Panc1 (cell line): ENCODE results near the gene FBN1. TPM values are rescaled to one million over a fixed set of nuclear protein-coding genes. Genes with fewer than 3 reads are reported as not detected.

ENCODE experiments used
- ATAC-seq: fragments of 200-7000 bp; cut with Tn5 transposase; 2 replicates; pipeline ENCODE4 v1.9.1; 2020; ENCODE audit warnings: mild to moderate bottlenecking, moderate library complexity
- BruUV-seq: library from RNA; stranded (reverse); fragments of 400-500 nt; replicated peaks from 2 replicates; lab custom pipeline; 2021; lab: Mats Ljungman, UMichigan
- CTCF ChIA-PET: fragments of 300-600 bp; sonication (Branson Sonifier 250); formaldehyde crosslinking; loops from one replicate; lab custom pipeline; 2022; ENCODE audit warnings: antibody characterized with exemption; lab: Charles Lee
- POLR2A ChIA-PET: fragments of 300-600 bp; sonication (Branson Sonifier 250); formaldehyde crosslinking; loops from one replicate; lab custom pipeline; 2022; ENCODE audit warnings: antibody characterized with exemption; lab: Charles Lee
- DNase-seq: peaks from one replicate; pipeline ENCODE4 v3.0.0-alpha.2; 2010; ENCODE audit warnings: low read depth, low spot score
- H3K27ac ChIP-seq: 2 replicates; pipeline ENCODE4 v1.5.1; 2011; ENCODE audit warnings: mild to moderate bottlenecking, low read length, inconsistent platforms
- H3K27me3 ChIP-seq: fragments of 200-500 bp; sonication (Bioruptor generic); 2 replicates; pipeline ENCODE4 v1.6.0; 2014; ENCODE audit warnings: low read length, inconsistent platforms; ENCODE audit not compliant: control insufficient read depth, insufficient read depth
- H3K36me3 ChIP-seq: fragments of 200-500 bp; sonication (Bioruptor generic); 2 replicates; pipeline ENCODE4 v1.5.1; 2014; ENCODE audit warnings: inconsistent platforms, mild to moderate bottlenecking, low read length, moderate library complexity; ENCODE audit not compliant: control insufficient read depth, insufficient read depth
- H3K4me1 ChIP-seq: 2 replicates; pipeline ENCODE4 v1.5.1; 2011; ENCODE audit warnings: inconsistent platforms, mild to moderate bottlenecking, low read length, moderate library complexity; ENCODE audit not compliant: control insufficient read depth, insufficient read depth
- H3K4me3 ChIP-seq, 2 experiments: 2 replicates each; pipeline ENCODE4 v1.5.1; 2011 to 2012; ENCODE audit warnings: low read depth in 2 of 2, low read length in 2 of 2, mild to moderate bottlenecking in 2 of 2, inconsistent platforms in 1 of 2, moderate library complexity in 1 of 2
- H3K9me3 ChIP-seq: fragments of 200-500 bp; sonication (Bioruptor generic); 2 replicates; pipeline ENCODE4 v1.5.1; 2014; ENCODE audit warnings: low read depth, mild to moderate bottlenecking, inconsistent platforms, low read length, moderate library complexity; ENCODE audit not compliant: control insufficient read depth, insufficient read depth
- POLR2AphosphoS5 ChIP-seq: IDR thresholded peaks from 2 replicates; pipeline ENCODE4 v1.6.1; 2012; ENCODE audit warnings: mild to moderate bottlenecking, low read depth, low read length, moderate library complexity
- SIN3A ChIP-seq: IDR thresholded peaks from 2 replicates; pipeline ENCODE4 v1.6.1; 2012; ENCODE audit warnings: low read depth, mild to moderate bottlenecking, low read length, moderate library complexity, borderline replicate concordance; ENCODE audit not compliant: insufficient read depth
- TCF7L2 ChIP-seq: IDR thresholded peaks from 2 replicates; pipeline ENCODE4 v1.6.1; 2011; ENCODE audit warnings: mild to moderate bottlenecking, low read depth, low read length, inconsistent platforms
- in situ Hi-C: cut with HindIII; loops from 2 replicates; pipeline ENCODE4 v1.10.0; 2016; ENCODE audit warnings: low sequenced_read_pairs, low pct_unique_long_range_greater_than_20kb
- intact Hi-C: fragments of 100-400 bp; cut with micrococcal nuclease; formaldehyde crosslinking; loops from one replicate; pipeline ENCODE4 v1.10.0; 2022; ENCODE audit not compliant: unreplicated experiment
- total RNA-seq: library from RNA; stranded (reverse); gene quantifications from one replicate; pipeline ENCODE4 v1.2.1, GENCODE V29; 2021; ENCODE audit not compliant: unreplicated experiment
- TF ChIP-seq, protein P1 (sequence below), 2 experiments: IDR thresholded peaks; 2 replicates each; pipeline ENCODE4 v1.6.1; 2011 to 2012; ENCODE audit warnings: low read depth in 2 of 2, control low read depth in 1 of 2, low read length in 1 of 2, mild to moderate bottlenecking in 1 of 2, moderate library complexity in 1 of 2; ENCODE audit not compliant: insufficient read depth in 1 of 2
- TF ChIP-seq, protein P2 (sequence below): fragments of 450-650 bp; IDR thresholded peaks from 2 replicates; pipeline ENCODE4 v1.5.1; 2017; ENCODE audit warnings: mild to moderate bottlenecking

FBN1 gene
- total RNA-seq, 1 experiment from 2014 or later: 0.46 TPM

DNA sequence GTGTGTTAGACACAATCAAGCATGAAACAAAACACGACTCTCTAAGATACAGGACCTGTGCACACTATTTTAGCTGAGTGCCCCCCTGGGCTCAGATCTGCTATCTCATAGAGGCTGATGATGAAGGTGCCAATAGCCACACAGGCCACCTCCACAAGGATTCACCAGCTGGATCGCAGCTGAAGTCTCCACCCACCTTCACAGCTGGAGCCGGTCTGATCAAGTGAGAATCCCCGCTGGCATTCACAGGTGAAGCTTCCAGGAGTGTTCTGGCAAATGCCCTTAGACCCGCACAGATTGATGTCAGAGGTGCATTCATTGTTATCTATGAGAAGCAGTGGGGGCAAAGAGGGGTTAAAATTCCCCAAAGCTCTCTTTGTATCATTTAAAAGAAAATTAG is 224.1 kb downstream of the FBN1 start:
- ATAC-seq (no peak), DNase-seq (no peak)
- Histone ChIP-seq H3K4me1 (no peaks in the 10 kb centered on the region), H3K4me3 (no peak overlapping the region), H3K27me3 (peaks cover 4% of the 10 kb centered on the region), H3K36me3 (no peaks in the 10 kb centered on the region), H3K27ac (no peak overlapping the region), H3K9me3 (no peaks in the 10 kb centered on the region)
- intact Hi-C loops: no loop called here
- ChIA-PET POLR2A (interaction anchor here (0.6 kb wide), 1 partner anchor 37 kb away, joined by 5 read pairs; no protein-coding TSS in a partner anchor), CTCF (no interaction called here)
- BruUV-seq: no TSS peak
- TF ChIP-seq POLR2AphosphoS5: no peak
- TF ChIP-seq TCF7L2: no peak
- TF ChIP-seq, protein P1, sequence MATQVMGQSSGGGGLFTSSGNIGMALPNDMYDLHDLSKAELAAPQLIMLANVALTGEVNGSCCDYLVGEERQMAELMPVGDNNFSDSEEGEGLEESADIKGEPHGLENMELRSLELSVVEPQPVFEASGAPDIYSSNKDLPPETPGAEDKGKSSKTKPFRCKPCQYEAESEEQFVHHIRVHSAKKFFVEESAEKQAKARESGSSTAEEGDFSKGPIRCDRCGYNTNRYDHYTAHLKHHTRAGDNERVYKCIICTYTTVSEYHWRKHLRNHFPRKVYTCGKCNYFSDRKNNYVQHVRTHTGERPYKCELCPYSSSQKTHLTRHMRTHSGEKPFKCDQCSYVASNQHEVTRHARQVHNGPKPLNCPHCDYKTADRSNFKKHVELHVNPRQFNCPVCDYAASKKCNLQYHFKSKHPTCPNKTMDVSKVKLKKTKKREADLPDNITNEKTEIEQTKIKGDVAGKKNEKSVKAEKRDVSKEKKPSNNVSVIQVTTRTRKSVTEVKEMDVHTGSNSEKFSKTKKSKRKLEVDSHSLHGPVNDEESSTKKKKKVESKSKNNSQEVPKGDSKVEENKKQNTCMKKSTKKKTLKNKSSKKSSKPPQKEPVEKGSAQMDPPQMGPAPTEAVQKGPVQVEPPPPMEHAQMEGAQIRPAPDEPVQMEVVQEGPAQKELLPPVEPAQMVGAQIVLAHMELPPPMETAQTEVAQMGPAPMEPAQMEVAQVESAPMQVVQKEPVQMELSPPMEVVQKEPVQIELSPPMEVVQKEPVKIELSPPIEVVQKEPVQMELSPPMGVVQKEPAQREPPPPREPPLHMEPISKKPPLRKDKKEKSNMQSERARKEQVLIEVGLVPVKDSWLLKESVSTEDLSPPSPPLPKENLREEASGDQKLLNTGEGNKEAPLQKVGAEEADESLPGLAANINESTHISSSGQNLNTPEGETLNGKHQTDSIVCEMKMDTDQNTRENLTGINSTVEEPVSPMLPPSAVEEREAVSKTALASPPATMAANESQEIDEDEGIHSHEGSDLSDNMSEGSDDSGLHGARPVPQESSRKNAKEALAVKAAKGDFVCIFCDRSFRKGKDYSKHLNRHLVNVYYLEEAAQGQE (IDR thresholded peaks at IDR 0.05; ENCODE audit: insufficient read depth in 1 of 2, low read depth in 2 of 2, low read length in 1 of 2): no peak
- no peak for TF ChIP-seq SIN3A
- TF ChIP-seq, protein P2, sequence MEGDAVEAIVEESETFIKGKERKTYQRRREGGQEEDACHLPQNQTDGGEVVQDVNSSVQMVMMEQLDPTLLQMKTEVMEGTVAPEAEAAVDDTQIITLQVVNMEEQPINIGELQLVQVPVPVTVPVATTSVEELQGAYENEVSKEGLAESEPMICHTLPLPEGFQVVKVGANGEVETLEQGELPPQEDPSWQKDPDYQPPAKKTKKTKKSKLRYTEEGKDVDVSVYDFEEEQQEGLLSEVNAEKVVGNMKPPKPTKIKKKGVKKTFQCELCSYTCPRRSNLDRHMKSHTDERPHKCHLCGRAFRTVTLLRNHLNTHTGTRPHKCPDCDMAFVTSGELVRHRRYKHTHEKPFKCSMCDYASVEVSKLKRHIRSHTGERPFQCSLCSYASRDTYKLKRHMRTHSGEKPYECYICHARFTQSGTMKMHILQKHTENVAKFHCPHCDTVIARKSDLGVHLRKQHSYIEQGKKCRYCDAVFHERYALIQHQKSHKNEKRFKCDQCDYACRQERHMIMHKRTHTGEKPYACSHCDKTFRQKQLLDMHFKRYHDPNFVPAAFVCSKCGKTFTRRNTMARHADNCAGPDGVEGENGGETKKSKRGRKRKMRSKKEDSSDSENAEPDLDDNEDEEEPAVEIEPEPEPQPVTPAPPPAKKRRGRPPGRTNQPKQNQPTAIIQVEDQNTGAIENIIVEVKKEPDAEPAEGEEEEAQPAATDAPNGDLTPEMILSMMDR: no peak
- in situ Hi-C loops: no loop called here

DNA sequence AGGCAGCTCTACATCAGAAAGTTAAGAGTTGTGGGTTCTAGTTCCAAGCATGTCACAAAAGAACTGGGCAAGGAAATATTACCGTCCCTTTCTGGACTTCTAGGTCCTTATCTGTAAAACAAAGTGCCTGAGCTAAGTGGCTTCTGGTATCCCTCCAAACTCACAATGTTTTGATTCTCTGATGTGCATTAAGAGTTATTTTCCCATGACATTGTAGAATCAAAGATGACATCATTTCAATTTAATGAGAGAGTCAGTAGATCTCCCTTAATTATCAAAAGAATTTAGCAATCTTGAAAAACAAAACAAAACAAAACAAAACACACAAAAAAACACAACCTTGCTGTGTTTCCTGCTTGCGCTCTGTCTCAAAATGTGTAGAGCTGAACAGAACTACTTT is 225.6 kb downstream of the FBN1 start:
- ChIA-PET CTCF (no interaction called here), POLR2A (no interaction called here)
- TF ChIP-seq TCF7L2 (no peak), POLR2AphosphoS5 (no peak), SIN3A (no peak)
- TF ChIP-seq, protein P1 (IDR thresholded peaks at IDR 0.05; ENCODE audit: insufficient read depth in 1 of 2, low read depth in 2 of 2, low read length in 1 of 2): no peak
- TF ChIP-seq, protein P2: no peak
- Histone ChIP-seq H3K4me1 (no peaks in the 10 kb centered on the region), H3K36me3 (no peaks in the 10 kb centered on the region), H3K9me3 (no peaks in the 10 kb centered on the region), H3K27me3 (0 out of 2 replicates have a peak, but pooled peaks cover 2% of the 10 kb centered on the region), H3K27ac (no peak overlapping the region), H3K4me3 (no peak overlapping the region)
- in situ Hi-C loops: no loop called here
- BruUV-seq: no TSS peak
- intact Hi-C loops: no loop called here
- no peak for DNase-seq
- ATAC-seq: no peak
